HG02970 (cell line): ENCODE data around the gene GTF3C2.

Experiments
- ATAC-seq: cut with Tn5 transposase; IDR thresholded peaks from one replicate; pipeline ENCODE4 v1.9.1; 2021; ENCODE audit warnings: mild to moderate bottlenecking, moderate library complexity, moderate number of reproducible peaks; ENCODE audit not compliant: unreplicated experiment, low FRiP score

GTF3C2 gene

GRCh38 chr2:27356382-27357181, at the start of gene GTF3C2:
Gene GTF3C2, minus strand, starts transcription at chr2:27356764. Its CDS starts 13,210 bp downstream, at chr2:27343554.
- peak; percentile 93 for ATAC-seq

GRCh38 chr2:27400348-27401135, 44.0 kb upstream of the GTF3C2 start:
- no peak for ATAC-seq

GRCh38 chr2:27398962-27399361, 42.4 kb upstream of the GTF3C2 start:
- no peak for ATAC-seq

- ATAC-seq, result no peak
Measured at GRCh38 chr2:27393225-27393624, 36.7 kb upstream of the GTF3C2 start.

- no peak for ATAC-seq
Measured at GRCh38 chr2:27390822-27391679, 34.5 kb upstream of the GTF3C2 start.

- no peak for ATAC-seq
Measured at GRCh38 chr2:27381577-27382181, 25.1 kb upstream of the GTF3C2 start.

- peak; percentile 73 for ATAC-seq
Measured at GRCh38 chr2:27380626-27381545, 24.3 kb upstream of the GTF3C2 start, which contains the start of gene ZNF513. Gene ZNF513, minus strand, starts transcription at chr2:27380734. Its CDS starts 208 bp downstream, at chr2:27380526.

GRCh38 chr2:27379836-27380625, 23.5 kb upstream of the GTF3C2 start:
- peak; percentile 19 for ATAC-seq

GRCh38 chr2:27379383-27379835, 22.8 kb upstream of the GTF3C2 start:
- ATAC-seq, result no peak

- no peak for ATAC-seq
Measured at GRCh38 chr2:27378809-27379290, 22.3 kb upstream of the GTF3C2 start.

- ATAC-seq, result no peak
Measured at GRCh38 chr2:27378096-27378808, 21.7 kb upstream of the GTF3C2 start.

GRCh38 chr2:27377618-27378095, 21.1 kb upstream of the GTF3C2 start:
- ATAC-seq, result no peak

GRCh38 chr2:27376866-27377617, 20.5 kb upstream of the GTF3C2 start:
- ATAC-seq, result no peak

GRCh38 chr2:27376151-27376865, 19.7 kb upstream of the GTF3C2 start:
- ATAC-seq, result no peak

GRCh38 chr2:27375513-27376099, 19.0 kb upstream of the GTF3C2 start:
- ATAC-seq, result no peak

GRCh38 chr2:27373567-27373966, 17.0 kb upstream of the GTF3C2 start:
- no peak for ATAC-seq
